HG03521 (cell line): ENCODE results near the gene OSBPL2.

Experiments
- ATAC-seq: cut with Tn5 transposase; IDR thresholded peaks from one replicate; pipeline ENCODE4 v1.9.1; 2021; ENCODE audit warnings: mild to moderate bottlenecking, moderate library complexity; ENCODE audit not compliant: unreplicated experiment

The OSBPL2 gene

GRCh38 chr20:62321521-62321948, 83.2 kb downstream of the OSBPL2 start:
- ATAC-seq, result no peak

DNA sequence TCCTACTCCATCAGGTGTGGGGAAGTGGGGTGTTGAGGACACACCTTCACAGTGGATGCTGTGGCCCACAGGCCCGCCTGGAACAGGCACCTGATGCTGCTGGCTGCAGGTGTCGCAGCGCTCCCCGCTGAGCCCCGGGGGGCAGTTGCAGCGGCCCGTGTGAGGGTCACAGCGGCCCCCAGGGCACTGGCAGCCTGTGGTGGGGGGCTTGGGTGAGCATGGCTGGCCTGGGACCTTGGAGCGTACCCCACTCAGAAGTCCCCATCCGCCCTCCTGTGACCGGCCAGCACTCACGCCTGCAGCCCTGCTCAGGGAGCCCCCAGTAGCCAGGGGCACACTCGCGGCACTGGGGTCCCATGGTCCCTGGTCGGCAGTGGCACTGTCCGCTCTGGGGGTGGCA, 83.7 kb downstream of the OSBPL2 start:
- no peak for ATAC-seq

- ATAC-seq, result no peak
Measured at GRCh38 chr20:62322492-62323041, 84.2 kb downstream of the OSBPL2 start.

GRCh38 chr20:62323146-62323979, 85.0 kb downstream of the OSBPL2 start:
- no peak for ATAC-seq

GRCh38 chr20:62323980-62324906, 85.9 kb downstream of the OSBPL2 start:
- ATAC-seq, result no peak

DNA sequence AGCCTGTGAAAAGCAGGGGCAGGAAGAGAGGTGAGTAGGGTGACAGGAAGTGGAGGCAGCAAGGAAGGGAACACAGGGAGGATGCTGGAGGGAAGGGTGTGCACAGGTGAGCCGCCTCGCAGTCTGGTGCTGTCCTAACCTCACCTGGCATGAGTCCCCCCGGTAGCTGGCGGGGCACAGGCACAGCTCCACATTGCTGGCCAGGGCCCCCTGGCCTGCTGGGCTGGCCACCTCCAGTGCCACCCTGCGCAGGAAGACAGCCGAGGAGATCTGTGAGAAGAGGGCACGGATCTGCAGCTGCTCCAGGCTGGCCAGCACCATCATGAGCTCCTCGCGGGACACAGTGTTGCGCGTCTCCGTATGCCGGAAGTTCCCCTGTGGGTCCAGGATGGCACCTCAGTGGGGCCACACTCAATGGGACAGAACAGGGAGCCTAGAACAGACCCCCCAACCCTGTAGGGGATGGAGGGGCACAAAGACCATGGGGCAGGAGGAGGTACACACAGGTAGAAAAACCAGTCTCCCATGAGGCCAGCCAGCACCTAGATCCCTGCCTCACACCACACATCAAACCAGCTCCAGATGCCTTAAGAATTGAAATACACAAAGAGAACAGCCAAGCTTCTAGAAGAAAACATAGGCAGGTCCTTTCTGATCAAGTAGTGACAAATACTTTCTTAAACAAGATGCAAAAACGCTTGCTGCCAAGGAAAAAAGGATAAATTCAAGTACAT, 87.0 kb downstream of the OSBPL2 start:
- no peak for ATAC-seq

GRCh38 chr20:62326559-62326958, 88.2 kb downstream of the OSBPL2 start:
- ATAC-seq, result no peak

- no peak for ATAC-seq
Measured at GRCh38 chr20:62326959-62327725, 88.8 kb downstream of the OSBPL2 start.

- no peak for ATAC-seq
Measured at GRCh38 chr20:62327726-62328495, 89.6 kb downstream of the OSBPL2 start.

GRCh38 chr20:62328684-62329388, 90.5 kb downstream of the OSBPL2 start:
- no peak for ATAC-seq

DNA sequence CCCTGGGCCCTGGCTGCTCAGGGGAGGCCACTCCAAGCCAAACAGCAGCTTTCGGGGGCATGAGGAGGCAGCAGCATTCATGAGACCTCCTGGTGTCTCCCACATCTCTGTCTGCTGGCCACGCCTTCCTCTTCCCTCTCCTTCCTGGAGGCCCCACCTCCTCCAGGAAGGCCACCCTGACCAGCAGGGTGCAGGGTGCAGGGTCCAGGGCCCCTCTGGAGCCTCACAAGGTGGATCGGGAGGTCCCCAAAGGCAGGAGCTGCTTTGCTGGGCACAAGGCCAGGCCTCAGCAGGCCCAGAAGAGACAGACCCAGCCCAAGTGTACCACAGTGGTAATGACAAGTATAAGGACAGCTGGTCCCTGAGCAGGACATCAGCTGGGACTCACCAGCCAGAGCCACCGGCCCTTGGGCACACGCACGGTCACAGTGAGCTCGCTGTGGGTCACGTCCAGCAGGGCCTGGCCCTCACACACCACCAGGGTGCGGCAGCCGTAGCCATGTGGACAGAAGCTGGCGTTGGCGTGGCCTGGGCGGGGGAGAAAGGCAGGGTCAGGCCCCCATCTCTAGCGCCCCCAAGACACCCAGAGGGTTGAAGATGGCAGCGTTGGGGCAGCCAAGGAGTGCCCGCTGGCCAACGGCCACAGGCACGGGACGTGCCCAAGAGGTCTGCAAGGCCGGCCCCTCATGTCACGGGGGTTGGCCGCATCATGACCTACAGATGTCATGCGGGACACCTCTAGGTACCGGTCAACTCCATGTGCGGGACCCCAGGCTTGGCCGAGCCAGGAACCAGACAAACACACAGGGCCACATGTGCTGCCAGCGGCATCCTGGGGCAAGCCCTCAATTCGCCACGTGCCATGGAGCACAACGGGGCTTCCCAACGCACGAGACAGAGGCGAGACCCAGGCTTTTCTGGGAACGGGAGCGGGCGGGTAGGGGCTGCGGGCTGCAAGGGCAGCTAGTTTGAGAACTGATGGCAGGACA, 91.4 kb downstream of the OSBPL2 start:
- no peak for ATAC-seq

- no peak for ATAC-seq
Measured at GRCh38 chr20:62330576-62331317, 92.4 kb downstream of the OSBPL2 start.

DNA sequence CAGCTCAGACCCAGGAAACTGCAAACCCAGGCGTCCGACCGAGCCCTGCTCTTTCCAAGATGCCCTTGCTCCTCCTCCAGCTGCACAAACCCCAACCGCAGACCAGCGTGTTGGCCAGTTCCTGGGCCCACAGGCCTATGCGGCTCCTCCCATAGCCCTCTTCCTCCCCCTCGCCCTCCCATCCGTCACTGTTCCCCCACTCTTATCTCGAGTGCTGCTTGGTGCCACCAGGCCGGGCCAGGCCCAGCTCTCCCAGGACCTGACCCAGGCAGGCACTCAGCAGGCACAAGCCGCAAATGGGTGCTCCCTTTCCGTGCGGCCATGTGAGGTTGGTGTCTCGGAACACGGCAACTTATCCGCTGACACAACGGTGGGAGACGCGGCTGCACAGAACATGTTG, 93.0 kb downstream of the OSBPL2 start:
- no peak for ATAC-seq

DNA sequence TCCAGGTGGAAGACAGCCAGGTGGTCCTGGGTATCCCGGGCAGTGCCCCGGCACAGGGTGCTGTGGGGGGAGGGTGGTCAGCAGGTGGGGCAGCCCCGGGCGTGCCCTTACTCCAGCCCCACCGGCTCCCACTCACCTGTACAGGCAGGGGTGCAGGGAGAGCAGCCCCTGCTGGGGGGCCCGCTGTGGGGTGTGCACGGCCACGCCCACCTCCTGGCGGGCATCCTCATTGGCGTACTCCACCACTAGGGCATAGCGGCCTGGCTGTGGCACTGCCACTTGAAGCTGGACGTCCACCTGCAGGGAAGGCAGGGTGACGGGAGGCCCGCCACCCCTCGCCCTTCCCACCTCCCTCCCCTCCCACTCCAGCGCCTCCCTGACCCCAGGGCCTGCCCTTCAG, 94.1 kb downstream of the OSBPL2 start:
- ATAC-seq, result no peak

DNA sequence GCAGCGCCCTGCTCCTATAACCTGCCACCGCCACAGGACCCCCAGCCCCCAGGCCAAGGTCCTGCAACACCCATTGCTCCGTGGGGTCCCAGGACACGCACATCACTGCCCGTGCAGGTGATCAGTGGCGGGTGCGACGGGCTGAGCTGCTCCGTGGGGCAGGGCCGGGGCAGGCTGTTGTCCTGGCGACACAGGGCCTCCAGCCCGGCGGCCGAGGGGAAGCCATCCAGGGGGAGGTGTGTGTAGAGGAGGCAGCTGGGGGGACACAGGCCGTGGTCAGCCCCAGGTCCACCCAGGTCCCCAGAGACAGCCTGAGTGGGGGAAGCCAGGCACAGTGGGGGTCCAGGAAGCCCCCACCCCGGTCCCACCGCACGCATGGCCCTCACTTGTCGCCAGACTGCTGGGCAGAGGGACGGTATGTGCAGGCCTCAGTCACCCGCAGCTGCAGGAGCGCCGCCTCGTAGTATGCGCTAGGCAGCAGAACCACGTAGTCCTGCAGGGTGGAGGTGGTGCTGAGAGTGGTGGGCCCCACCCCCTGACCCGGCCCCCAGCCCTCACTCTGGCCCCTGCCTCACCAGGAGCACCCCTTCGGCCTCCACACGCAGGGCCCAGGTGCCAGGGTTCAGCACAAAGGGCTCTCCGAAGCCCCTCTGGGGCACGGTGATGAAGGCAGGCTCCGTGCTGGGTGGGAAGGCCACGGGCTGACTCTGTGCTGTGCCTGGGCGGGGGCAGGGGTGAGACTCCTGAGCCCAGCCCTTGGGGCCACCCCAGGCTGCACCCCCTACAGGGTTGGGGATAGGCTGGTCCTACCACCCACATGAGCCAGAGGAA, 94.9 kb downstream of the OSBPL2 start:
- ATAC-seq, result no peak
